Nephron (organoid): ENCODE data around the gene SH3BP2.
A peak's percentile ranks its signal among the peaks of the same experiment; 100 is the strongest.

Experiments used
- H3K27ac Mint-ChIP-seq, 3 experiments: 2 replicates each; pipeline ENCODE4 v1.8.0; 2020; ENCODE audit warnings: mixed read lengths in 3 of 3, mild to moderate bottlenecking in 2 of 3, moderate library complexity in 1 of 3
- H3K27me3 Mint-ChIP-seq: 2 replicates; pipeline ENCODE4 v1.8.0; 2021; ENCODE audit warnings: low read depth, mild to moderate bottlenecking, moderate library complexity, mixed read lengths
- H3K36me3 Mint-ChIP-seq: 2 replicates; pipeline ENCODE4 v1.8.0; 2020; ENCODE audit warnings: low read depth, mixed read lengths
- H3K4me1 Mint-ChIP-seq: 2 replicates; pipeline ENCODE4 v1.8.0; 2020; ENCODE audit warnings: mixed read lengths
- H3K4me3 Mint-ChIP-seq, 3 experiments: 2 replicates each; pipeline ENCODE4 v1.8.0; 2020; ENCODE audit warnings: mild to moderate bottlenecking in 3 of 3, mixed read lengths in 3 of 3, moderate library complexity in 2 of 3
- H3K9me3 Mint-ChIP-seq: 2 replicates; pipeline ENCODE4 v1.8.0; 2020; ENCODE audit warnings: mixed read lengths
- TF ChIP-seq, protein P1 (sequence below), 3 experiments: fragments of 200-600 bp; sonication (generic); IDR thresholded peaks; one replicate each; pipeline ENCODE4 v1.5.0; 2021; ENCODE audit warnings: antibody characterized with exemption in 3 of 3; ENCODE audit not compliant: unreplicated experiment in 3 of 3

Gene SH3BP2

DNA sequence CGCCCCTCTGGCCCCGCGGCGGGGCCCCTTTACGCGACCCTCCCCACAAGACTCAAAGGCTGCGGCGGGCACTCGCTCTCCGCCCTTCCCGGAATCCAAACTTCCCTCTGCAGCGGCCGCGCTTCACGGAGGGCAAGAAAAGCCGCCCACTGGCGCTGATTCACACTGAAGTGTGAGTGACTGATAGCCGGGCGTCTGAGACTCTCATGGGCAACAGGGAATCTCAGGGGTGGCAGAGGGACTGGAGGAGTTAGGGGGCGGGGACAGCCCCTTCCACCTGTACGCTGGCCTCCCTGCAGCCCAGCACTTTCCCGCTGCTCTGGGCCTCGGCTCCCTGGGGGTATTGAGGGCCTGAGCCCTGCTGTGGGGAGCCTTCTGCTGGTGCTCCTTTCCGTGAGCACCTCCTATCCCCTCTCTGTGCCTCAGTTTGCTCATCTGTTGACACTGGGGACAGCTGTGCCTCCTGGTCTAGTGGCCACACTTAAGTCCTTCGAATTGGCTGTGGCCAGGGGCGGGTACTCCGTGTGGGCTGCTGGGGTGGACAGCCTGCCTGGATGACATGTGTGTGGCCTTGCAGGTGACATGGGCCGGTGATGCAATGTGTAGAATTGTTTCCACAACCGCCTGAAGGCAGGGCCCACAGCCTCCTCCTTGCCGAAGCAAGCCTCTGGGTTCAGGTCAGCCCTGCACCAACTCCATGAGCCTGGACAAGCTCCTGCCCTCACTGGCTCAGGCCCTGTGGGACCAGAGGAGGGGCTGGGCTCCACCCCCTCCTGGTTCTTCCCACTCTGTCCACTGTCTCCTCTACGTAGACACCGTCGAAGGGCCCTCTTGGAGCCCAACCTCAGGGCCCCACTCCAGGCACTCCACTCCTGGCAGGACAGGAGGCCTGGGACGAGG lies 951 bp downstream of the SH3BP2 start:
- H3K36me3 Mint-ChIP-seq: no peaks in the 10 kb centered on the region
- H3K27ac Mint-ChIP-seq: peak overlapping the region in 2 of 3 experiments; percentile 70 to 89
- no peaks in the 10 kb centered on the region for H3K9me3 Mint-ChIP-seq
- H3K4me1 Mint-ChIP-seq: peaks cover 31% of the 10 kb centered on the region
- TF ChIP-seq, protein P1, sequence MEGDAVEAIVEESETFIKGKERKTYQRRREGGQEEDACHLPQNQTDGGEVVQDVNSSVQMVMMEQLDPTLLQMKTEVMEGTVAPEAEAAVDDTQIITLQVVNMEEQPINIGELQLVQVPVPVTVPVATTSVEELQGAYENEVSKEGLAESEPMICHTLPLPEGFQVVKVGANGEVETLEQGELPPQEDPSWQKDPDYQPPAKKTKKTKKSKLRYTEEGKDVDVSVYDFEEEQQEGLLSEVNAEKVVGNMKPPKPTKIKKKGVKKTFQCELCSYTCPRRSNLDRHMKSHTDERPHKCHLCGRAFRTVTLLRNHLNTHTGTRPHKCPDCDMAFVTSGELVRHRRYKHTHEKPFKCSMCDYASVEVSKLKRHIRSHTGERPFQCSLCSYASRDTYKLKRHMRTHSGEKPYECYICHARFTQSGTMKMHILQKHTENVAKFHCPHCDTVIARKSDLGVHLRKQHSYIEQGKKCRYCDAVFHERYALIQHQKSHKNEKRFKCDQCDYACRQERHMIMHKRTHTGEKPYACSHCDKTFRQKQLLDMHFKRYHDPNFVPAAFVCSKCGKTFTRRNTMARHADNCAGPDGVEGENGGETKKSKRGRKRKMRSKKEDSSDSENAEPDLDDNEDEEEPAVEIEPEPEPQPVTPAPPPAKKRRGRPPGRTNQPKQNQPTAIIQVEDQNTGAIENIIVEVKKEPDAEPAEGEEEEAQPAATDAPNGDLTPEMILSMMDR (IDR thresholded peaks at IDR 0.05; ENCODE audit: unreplicated experiment in 3 of 3): no peak
- peak overlapping the region; percentile 81 to 87 (median 86) for H3K4me3 Mint-ChIP-seq
- peaks cover 10% of the 10 kb centered on the region for H3K27me3 Mint-ChIP-seq

DNA sequence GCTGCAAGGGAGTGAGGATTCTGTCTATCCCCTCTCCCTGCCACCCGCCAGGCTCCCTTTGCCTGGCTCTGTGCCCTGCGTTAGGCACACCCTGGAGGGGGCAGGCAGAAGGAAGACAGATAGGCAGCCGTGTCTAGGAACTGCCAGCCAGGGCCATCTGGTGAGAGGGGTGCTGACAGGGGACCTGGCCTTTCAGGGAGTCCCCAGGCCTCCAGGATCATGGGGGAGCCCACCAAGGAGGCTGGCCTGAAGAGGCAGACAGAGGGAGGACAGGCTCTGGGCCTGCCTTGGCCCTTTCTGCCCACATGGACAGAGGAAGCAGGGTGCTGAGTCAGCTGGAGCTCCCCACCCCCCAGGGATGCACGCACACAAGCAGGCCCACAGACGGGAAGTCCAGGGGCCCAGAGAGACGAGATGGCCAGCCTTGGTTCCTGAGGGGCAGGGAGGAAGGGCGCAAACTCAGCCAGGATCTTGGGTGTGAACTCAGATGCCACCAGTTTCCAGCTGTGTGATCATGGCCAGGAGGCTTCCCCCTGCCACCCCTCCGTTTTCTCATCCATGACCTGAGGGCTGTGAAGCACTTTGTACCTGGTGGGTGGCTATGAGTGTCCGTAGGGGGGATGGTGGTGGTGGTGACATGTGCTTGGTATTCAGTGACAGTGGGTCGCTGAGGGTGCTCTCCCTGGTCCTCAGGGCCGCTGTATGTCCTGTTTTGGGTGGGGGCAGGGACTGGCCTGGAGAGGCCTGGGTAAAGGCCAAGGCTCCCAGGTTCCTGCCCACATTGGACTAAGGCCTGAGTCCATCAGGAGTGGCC lies 1.8 kb downstream of the SH3BP2 start:
- peak overlapping the region; percentile 30 to 89 (median 70) for H3K27ac Mint-ChIP-seq
- no peaks in the 10 kb centered on the region for H3K36me3 Mint-ChIP-seq
- TF ChIP-seq, protein P1 (IDR thresholded peaks at IDR 0.05; ENCODE audit: unreplicated experiment in 3 of 3): no peak
- peaks cover 31% of the 10 kb centered on the region for H3K4me1 Mint-ChIP-seq
- peak overlapping the region; percentile 81 to 87 (median 86) for H3K4me3 Mint-ChIP-seq
- no peaks in the 10 kb centered on the region for H3K9me3 Mint-ChIP-seq
- peaks cover 8% of the 10 kb centered on the region for H3K27me3 Mint-ChIP-seq

DNA sequence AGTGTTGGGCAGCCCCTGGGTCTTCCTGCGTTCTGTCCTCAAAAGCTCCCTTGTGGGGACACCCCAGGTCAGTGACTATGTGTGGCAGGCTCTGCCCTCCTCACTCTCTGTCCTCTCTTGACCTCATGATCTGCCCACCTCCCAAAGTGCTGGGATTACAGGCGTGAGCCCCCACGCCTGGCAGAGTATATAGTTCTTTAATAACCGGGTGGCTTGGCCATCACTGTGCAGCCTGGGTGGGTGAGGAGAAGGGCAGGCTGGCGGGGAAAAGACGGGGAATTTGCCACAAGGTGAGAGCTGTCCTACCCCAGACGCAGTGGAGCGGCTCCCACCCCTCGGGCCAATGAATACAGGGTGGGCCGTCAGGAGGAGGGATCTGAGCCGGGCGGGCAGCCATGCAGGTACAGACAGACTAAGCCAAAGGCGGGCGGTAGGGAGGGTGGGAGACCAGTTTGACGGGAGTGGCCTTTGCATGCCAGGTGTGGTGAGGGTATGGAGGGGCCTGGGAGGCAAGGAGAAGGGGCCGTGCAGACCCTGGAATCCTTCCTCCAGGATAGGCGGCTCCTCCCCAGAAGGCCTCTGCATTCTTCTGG lies 2.5 kb downstream of the SH3BP2 start:
- H3K4me3 Mint-ChIP-seq: peak overlapping the region; percentile 81 to 87 (median 86)
- peaks cover 31% of the 10 kb centered on the region for H3K4me1 Mint-ChIP-seq
- H3K9me3 Mint-ChIP-seq: no peaks in the 10 kb centered on the region
- H3K36me3 Mint-ChIP-seq: no peaks in the 10 kb centered on the region
- TF ChIP-seq, protein P1 (IDR thresholded peaks at IDR 0.05; ENCODE audit: unreplicated experiment in 3 of 3): no peak
- peaks cover 6% of the 10 kb centered on the region for H3K27me3 Mint-ChIP-seq
- H3K27ac Mint-ChIP-seq: peak overlapping the region in 2 of 3 experiments; percentile 70 to 89

DNA sequence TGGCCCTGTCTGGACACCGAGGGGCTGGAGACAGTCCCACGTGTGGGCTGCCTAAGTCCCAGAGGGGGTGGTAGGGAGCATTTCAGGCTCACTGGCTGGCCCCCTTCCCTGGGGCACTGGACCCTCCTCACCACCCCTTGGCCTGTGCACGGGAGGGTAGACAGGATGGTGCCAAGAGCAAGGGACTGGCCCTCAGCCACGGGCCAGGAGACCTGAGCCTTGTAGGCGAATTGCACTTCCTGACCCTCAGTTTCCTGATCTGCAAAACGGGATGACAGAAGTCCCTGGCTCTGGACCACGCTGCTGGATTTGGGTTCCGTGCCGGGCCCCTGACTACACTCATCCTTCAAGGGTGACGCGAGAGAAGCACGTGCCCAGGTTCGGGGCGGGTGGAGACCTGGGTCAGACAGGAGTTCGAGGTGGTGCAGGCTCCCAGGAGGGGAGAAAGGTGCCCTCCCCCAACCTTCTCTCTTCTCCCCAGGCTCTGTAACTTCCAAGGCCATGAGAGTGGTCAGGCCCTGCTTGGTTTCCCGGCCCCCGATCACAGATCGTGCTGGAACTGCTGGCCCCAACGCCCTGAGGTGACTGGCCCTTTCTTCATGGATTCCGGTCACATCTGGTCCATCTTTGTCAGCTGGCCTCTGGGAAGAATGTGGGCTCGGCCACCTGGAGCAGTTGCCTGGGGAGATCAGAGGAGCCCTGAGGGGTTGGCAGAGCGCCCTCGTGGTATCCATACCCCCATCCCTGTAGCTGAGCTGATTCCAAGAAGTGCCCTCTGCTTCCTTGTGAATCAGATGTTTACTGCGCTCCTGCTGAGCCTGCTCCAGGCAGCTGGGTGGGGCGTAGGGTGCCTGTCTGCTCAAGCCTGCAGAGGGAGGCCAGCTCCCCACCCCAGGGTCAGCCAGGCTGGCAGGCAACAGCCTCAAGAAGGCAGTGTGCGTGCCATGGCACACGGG lies 3.3 kb downstream of the SH3BP2 start:
- no peaks in the 10 kb centered on the region for H3K9me3 Mint-ChIP-seq
- H3K27me3 Mint-ChIP-seq: peaks cover 6% of the 10 kb centered on the region
- peak overlapping the region; percentile 5 to 70 (median 67) for H3K27ac Mint-ChIP-seq
- H3K4me3 Mint-ChIP-seq: peak overlapping the region in 1 of 3 experiments; percentile 28
- peaks cover 36% of the 10 kb centered on the region for H3K4me1 Mint-ChIP-seq
- H3K36me3 Mint-ChIP-seq: no peaks in the 10 kb centered on the region
- TF ChIP-seq, protein P1 (IDR thresholded peaks at IDR 0.05; ENCODE audit: unreplicated experiment in 3 of 3): no peak
